ENCODE data around the gene FOXN3. TPM values are rescaled to one million over a fixed set of nuclear protein-coding genes. Genes with fewer than 3 reads are reported as not detected.
A peak's percentile ranks its signal among the peaks of the same experiment; 100 is the strongest.

Gene FOXN3
- total RNA-seq, 1 donor, result 84.0 TPM

DNA sequence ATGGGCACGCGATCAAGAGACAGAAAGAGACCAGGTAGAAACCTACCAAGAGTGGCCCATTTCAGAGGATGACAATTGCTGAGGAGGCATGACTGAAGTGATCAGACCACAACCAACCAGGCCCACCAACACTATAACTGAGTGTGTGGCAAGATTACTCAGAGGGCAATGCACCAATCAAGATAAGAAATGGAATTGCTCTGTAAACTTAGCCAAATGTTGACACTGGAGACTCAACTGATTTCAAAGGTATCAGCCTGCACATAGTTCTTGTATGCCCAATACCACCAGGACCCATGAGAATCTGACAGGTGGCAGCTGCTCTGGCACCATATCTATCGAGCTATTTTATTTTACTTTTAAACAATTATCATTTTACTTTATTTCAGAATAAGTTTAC, 128.9 kb downstream of the FOXN3 start:
- DNase-seq (ENCODE audit: low read depth in 2 of 3, low spot score in 2 of 3), result no peak

DNA sequence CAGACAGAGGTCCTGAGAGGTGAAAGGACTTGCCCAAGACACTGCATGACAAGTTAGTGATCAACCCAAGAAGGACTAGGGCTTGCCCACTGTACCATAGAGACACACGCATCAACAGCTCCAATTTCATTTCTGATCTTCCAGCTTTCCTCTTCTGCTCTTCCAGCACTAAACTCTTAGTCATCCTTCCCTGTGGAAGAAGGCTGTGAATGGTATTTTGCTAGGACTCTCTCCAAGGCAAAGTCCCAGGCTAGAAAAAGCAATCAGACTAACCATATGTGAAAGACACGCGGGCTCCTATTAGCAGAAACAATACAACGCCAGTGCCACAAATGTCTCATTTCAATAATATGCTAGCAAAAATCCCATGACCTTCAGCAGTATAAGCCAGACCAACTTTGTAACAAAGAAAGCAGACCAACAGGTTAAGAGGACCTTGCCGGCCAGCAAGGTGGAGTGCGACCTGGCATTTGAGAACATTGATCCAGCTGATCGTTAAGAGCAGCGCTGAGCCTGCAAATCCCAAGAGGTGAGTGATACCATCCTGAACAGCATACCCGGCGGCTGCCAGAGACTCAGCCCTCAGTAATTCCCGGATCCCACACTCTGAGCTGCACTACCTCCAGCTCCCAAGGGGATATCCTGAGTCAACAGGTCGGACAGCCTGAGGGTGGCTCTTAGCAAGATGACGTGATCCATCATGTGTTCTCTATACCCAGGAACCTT, 132.5 kb downstream of the FOXN3 start:
- no peak for DNase-seq (ENCODE audit: low read depth in 2 of 3, low spot score in 2 of 3)

DNA sequence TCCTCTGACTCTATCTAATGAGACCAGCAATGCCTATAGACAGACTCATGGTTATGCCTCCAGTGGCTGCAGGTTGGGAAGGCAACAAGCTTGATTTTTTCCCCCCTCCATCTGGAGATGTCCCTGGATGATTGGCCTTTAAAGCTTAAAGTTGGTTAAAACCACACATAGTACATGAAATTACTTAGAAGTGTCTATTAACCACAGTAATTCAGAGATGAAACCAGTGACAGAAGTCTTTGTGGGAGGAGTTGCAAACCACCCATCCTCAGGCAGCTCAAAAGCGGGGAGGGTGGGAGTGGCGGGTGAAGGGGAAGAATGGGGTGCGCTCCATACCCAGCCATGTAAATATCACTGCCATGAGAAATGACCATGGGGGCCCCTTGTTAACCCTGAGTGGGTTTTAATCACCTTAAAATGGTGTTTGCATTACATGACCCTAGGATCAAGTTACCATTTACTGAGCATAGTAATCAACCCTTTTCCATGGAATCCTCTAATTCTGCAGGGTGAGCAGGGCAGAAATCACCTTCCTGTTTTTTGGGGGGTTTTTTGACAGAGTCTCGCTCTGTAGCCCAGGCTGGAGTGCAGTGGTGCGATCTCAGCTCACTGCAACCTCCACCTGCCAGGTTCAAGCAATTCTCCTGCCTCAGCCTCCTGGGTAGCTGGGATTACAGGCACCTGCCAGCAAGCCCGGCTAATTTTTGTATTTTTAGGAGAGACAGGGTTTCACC, 133.5 kb downstream of the FOXN3 start:
- DNase-seq (ENCODE audit: low read depth in 2 of 3, low spot score in 2 of 3), result no peak

DNA sequence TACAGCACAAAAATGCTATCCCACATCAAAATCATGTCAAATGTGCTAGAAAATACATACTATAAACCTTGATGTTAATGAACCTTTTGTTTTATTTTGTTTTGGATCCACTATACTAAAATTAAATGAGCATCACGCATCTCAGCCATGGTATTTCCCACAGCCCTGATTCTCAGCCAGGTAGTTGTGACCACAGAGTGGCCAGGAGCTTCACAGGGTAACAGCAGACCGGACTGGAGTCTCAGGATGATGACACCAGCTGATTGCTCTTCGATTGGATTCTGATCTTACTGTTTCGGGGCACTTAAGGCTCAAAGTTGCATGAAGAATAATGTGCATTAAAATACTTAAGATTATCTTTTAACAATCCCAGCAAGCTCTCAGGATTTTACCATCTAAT, 134.8 kb downstream of the FOXN3 start:
- no peak for DNase-seq (ENCODE audit: low read depth in 2 of 3, low spot score in 2 of 3)

DNA sequence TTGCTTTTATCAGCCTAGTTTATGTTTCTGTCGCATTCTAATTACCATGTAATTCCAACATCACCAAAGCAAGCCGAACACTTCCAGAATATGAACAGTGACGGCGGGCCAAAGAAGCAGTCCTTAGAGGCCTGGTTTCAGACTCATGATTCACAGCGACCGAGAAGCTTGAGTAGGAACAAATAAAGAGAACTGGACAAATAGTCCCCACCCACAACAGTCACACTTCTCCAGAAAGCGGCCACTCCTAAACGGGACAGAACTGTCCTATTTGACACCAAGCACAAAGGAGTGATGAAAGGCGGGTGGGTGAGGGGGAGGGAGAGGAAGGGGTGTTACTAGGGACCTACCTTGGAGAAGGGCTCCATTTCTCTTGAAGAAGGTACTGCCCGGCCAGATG, 136.4 kb downstream of the FOXN3 start:
- no peak for DNase-seq (ENCODE audit: low read depth in 2 of 3, low spot score in 2 of 3)

DNA sequence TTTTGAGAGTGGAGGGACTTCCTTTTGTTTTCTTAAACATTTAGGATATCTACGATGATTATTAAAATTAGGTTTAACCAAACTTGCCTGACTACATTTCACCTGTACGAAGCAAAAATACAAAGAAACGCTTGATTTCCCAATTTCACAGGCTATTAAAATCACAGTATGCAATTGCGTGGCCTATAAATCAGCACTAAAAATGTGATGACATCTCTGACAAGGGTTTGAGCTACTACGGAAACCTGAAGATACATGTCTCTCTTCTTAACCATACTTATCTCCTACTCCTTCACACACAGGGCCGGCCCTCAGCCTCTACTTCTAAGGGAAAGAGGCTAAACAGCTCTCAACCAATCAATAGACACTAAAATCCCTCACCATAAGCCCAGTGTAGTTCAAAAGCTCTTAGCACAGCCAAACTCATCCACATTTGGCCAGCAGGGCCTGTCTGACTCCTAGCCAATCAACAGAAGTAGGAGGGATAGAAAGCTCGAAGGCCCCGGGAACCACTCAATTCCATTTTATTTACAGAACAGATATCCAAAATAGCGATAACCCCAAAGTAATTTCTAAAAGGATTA, 137.3 kb downstream of the FOXN3 start:
- no peak for DNase-seq (ENCODE audit: low read depth in 2 of 3, low spot score in 2 of 3)

DNA sequence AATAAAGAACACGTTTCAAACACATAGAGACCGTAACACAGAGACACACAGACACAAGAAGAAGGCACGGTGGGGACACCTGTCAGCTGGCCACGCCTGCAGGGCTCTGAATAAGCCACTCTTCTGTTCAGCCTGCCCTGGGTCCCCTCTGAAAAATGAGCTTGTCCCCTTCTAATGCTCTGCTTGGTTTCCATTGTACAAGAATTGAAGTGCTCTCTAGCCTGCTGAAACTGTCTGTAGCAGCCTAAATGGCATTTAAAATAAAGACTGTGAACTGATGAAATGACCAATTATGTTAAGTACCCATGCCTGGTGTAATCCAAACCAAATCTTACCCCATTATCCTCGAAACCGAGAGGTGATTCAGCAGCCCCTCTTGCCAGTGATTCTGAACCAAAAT, 139.8 kb downstream of the FOXN3 start:
- no peak for DNase-seq (ENCODE audit: low read depth in 2 of 3, low spot score in 2 of 3)

DNA sequence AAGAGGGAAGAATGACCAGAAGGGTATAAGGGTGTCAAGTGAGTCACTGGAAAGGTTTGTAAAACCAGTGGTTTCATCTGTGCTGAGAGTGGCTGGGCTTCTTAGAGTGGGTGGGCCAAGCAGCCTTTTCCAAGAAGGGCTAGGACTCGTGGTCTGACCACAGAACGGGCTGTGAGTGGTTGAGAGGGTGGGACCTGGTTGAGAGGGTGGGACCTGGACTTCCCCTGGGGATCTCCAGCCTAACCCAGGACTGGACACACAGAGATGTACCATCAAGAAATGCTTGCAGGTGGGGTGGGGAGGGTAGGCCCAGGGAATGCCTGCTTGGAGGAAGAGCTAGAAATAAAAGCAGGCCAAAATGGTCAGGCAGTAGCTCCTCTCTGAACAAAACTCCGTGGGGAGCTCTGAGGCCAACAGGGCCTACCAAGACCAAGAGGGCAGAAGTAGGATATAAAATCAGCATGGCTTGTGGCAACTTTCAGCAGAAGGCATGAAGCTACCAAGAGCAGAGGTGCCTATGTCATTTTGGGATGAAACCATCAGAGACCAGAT, 140.5 kb downstream of the FOXN3 start:
- DNase-seq (ENCODE audit: low read depth in 2 of 3, low spot score in 2 of 3), result peak in 2 of 3 donors; percentile 57 to 71

DNA sequence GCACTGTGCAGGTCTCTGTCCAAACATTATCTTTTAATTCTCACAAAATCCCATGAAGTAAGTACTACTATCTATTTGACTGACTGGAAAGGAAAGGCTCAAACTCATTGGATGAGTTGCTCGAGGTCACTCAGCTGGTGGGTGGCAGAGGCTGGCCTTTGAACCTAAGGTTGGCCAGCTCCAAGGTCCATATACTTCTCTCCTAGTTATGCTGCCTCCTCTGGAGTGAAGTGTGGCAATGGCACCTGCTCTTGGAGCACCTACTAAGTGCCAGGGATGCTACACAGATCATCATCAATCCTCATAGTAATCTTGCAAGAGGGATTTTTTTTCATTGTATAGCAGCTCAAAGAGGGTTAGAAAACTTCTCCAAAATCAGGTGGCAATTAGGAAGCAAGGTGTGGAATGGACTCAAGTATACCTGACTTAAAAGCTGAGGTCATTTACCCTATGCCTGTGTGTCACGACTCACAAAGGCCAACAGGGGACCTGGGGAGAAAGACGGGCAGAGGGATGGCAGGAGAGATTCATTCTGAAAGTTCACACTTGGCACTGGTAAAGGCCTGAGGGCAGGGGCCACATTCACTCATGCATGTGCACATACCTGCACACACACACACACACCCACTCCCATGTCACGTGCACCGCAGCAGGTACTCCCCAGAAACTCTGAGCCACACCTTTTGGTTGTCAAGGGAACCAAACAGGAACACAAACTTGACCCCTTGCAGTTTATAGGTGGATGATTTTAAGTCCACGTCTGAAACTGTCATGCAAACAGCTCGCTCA, 146.4 kb downstream of the FOXN3 start:
- no peak for DNase-seq (ENCODE audit: low read depth in 2 of 3, low spot score in 2 of 3)

DNA sequence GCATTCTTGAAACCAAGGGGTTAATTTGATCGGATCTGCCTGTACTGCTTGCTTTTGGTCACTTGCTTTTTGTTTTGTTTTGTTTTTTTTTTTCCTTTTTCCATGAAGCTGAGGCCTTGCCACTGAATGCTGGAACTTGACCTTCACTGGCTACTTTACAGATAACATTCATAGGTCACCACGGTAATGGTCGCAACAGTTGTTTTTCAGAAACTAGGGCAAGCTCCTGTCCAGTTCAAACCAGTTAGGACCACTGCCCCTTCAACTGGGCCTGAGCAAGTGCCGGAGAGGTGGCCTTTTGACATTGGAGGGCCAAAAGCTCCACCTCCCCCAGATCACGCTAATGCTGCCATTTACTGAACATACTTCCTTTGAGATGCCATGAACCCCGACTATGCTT, 147.6 kb downstream of the FOXN3 start:
- no peak for DNase-seq (ENCODE audit: low read depth in 2 of 3, low spot score in 2 of 3)

DNA sequence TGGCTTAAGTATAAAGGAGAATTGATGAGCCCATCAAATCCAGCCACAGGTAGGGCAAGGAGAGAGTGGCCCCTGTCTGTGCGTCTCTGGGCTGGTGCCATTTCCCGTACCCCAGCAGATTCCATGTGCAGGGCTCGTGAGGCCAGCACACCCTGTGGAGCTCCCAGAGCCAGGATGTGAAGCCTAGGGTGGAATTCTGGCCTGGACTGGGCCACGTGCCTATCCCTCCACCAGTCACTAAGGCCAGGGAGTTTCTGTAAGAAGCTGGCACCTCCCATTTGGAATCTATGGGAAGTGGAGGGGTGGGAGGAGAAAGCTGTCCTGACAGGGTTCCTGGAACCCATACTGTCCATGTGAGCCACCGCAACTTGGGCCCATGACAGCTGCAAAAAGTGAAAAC, 148.5 kb downstream of the FOXN3 start:
- DNase-seq (ENCODE audit: low read depth in 2 of 3, low spot score in 2 of 3), result no peak

DNA sequence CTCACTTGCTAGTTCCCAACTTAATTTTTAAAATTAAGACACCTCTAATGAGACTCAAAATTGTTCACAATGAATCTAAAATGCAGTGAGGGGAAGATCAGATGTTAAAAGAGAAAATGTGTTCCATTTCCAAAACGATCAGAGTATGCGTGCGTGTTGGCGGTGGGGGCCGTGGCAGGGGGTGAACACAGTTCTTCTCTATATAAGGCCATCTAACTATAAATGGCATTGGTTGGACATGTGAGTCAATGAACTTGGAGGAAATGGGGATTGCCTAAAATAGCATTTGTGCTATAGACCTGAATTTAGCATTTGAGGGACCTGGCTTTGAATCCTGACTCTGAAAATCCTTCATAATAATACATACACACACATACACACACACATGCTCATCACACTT, 149.4 kb downstream of the FOXN3 start:
- DNase-seq (ENCODE audit: low read depth in 2 of 3, low spot score in 2 of 3), result no peak

DNA sequence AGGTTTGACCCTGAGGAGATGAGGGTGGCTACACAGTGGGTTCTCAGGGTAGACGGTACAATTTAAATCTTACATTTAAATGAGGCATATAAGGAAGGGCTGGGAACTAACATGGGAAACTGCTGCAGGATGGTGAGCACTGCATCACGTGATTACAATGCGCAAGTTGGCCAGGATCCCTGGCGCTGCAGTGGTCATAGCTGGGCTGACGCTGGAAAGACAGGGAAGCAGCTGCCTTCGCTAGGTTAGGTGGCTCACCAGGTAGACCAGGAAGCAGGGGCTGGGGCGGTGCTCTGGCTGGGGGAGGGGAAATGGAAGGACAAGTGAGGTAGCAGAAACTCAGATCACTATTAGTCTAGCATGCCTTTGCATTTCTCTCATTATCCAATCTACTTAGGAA, 149.9 kb downstream of the FOXN3 start:
- no peak for DNase-seq (ENCODE audit: low read depth in 2 of 3, low spot score in 2 of 3)

DNA sequence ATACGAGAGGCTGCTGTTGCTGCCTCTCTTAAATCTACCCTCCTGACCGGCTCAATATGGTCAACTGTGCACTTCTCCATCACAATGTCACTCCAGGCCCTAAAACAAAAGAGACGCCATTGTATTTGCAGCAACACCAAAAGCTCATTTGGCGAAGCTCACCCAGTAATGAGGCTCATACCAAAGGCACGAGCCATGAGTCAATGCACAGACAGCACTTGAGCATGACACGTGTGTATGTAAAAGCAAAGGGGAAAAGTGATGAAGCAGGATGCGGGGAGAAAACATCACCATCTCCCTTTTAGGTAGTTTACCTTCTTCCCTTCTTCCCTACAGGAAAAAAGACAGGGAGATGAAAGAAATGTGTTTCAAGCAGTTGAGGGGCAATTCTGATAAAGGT, 150.3 kb downstream of the FOXN3 start:
- no peak for DNase-seq (ENCODE audit: low read depth in 2 of 3, low spot score in 2 of 3)

DNA sequence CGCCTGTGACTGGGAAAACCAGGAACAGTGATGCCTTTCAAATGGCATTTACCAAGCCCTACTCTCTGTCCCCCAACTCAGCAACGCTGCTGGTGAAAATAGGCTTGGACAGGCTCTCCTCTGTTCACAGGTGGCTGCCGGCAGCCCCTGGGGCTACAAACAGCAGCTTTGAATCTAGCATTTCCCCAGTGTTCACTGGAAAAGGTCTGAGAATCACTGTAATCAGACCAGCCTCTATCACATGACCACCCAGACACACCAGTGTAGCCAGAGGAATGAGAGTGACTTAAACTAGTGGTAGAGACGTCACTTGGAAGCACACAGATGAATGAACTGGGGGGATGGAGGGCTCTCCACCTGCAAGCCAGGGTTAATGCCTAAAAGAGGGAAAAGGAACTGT, 151.8 kb downstream of the FOXN3 start:
- no peak for DNase-seq (ENCODE audit: low read depth in 2 of 3, low spot score in 2 of 3)

DNA sequence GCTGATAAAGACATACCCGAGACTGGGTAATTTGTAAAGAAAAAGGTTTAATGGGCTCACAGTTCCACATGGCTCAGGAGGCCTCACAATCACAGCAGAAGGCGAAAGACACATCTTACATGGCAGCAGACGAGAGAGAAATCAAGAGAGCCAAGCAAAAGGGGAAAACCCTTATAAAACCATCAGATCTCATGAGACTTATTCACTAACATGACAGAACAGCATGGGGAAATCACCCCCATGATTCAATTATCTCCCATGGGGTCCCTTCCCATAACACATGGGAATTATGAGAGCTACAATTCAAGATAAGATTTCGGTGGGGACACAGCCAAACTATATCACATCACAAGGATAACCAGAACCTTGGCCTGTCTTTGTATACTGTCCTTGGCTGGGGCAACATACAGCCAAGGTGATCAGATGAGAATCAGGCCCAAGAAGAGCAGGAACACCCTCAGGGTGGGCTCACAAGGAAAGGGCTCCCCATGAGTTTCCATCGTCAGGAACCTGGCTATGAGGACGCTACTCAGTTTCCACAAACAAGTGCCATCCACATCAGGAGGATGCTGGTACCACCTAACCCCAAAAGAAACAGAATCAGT, 152.7 kb downstream of the FOXN3 start:
- no peak for DNase-seq (ENCODE audit: low read depth in 2 of 3, low spot score in 2 of 3)

DNA sequence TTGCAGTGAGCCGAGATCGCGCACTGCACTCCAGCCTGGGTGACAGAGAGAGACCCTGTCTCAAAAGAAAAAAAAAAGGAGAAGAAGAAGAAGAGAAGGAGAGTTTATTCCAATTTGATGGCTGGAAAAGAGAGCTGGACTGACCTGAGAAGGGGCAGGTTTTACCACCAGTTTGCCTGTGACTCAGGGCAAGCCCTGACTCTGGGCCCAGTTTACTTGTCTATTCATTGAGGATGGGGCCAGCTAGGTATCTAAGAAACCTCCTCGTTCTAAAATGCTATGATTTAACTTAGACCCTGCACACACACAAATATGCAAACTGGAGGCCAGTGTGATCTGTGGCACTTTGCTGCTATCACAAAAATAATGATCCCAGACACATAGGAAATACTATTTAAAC, 155.0 kb downstream of the FOXN3 start:
- DNase-seq (ENCODE audit: low read depth in 2 of 3, low spot score in 2 of 3), result no peak

DNA sequence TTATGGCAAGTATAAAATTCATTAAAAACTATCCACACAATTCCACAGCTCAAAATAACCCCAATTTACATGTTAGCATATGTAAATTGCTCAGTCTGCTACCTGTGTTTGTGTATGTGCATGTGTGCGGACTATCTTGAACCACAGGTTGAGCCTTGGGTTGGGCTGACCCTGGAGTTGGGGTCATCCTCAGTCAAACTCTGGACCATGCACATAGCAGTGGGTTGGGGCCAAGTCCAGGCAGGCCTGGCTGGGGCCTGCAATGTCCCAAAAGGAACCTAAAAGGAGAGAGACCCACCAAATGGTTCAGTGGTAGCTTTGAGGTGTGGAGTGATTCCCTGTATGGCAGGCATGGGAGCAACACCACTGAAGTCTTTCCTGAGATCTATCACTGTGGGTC, 156.1 kb downstream of the FOXN3 start:
- DNase-seq (ENCODE audit: low read depth in 2 of 3, low spot score in 2 of 3), result no peak

DNA sequence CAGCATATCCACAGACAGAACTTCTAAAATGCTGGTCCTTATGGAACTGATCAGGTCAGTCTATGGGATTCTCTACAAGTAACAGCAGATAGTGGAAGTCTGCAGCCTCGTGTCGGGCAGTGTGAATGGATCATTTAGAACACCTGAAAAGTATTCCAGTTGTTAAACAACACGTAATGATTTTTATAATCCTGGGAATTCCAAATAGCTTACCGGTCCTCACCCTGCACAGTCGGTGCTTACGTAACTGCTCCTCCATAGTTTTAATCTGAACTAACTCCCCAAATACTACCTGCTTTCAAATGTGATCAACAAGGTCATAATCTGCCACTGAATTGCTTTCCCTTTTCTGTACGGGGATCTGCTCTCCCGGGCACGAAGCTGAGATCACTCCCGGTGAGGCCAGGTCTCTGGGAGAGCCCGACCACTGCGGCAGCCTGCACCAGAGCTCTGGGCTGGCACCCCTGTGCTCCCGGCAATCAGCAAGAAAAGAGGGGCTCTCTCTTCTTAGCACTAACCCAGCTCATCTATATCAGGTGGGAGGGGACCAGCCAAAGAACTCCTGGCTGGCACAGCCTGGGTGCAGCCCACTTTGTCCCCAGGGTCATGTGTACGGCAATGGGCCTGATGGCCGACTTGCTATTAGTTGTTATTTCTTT, 157.0 kb downstream of the FOXN3 start:
- no peak for DNase-seq (ENCODE audit: low read depth in 2 of 3, low spot score in 2 of 3)

DNA sequence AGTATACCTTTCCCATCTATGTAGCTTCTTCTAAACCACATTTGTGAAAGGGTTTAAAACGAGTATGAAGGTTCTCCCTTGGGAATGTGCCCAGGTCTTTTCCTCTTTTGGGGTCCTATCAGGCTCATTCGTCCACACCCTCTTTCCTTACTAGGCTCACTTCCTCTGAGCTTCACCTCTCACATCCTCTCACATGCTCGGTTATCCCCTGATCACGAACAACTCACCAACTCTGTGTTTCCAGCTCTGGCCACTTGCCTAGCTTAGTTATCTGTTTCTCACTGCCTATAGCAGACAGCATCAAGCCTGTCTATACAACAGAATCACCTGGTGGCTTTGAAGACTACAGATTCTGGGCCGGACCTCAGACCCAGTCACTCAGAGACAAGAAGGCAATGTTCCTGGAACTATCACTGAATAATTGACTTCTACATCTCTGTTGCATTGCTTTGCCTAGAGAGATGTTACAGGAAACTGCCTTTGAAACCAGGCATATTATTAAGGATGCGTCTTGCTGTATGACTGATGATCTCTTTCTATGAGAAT, 158.2 kb downstream of the FOXN3 start:
- no peak for DNase-seq (ENCODE audit: low read depth in 2 of 3, low spot score in 2 of 3)

All from hematopoietic multipotent progenitor cell (in vitro differentiated cells).